IMR-90 (cell line): Measurements from ENCODE around the gene SNRNP200. TPM values are rescaled to one million over a fixed set of nuclear protein-coding genes. Genes with fewer than 3 reads are reported as not detected.
A peak's percentile ranks its signal among the peaks of the same experiment; 100 is the strongest.

Experiments used
- ATAC-seq: fragments of 200-7000 bp; cut with Tn5 transposase; 2 replicates; pipeline ENCODE4 v1.9.1; 2020; ENCODE audit warnings: low read depth, mild to moderate bottlenecking, moderate library complexity
- BruUV-seq: library from RNA; stranded (reverse); fragments of 400-500 nt; replicated peaks from 2 replicates; lab custom pipeline; 2021; lab: Mats Ljungman, UMichigan
- CTCF ChIA-PET: fragments of 300-600 bp; formaldehyde crosslinking; extraction: SDS; loops from one replicate; lab custom pipeline; 2021; ENCODE audit warnings: antibody characterized with exemption; lab: Yijun Ruan, JAX
- POLR2A ChIA-PET: fragments of 300-600 bp; sonication (Branson Sonifier 250); formaldehyde crosslinking; loops from one replicate; lab custom pipeline; 2022; ENCODE audit warnings: antibody characterized with exemption; ENCODE audit not compliant: unreplicated experiment; lab: Charles Lee
- DNase-seq: peaks from one replicate; pipeline ENCODE4 v3.0.0; 2013
- H2AFZ ChIP-seq: replicated peaks from 2 replicates; pipeline ENCODE3; 2013; ENCODE audit warnings: low read length, mild to moderate bottlenecking; ENCODE audit not compliant: poor library complexity
- H2AK5ac ChIP-seq: 2 replicates; pipeline ENCODE4 v1.6.1; 2013; ENCODE audit warnings: low read depth, low read length, inconsistent platforms
- H2AK9ac ChIP-seq: replicated peaks from 2 replicates; pipeline ENCODE3; 2013; ENCODE audit warnings: mild to moderate bottlenecking, low read depth, low read length, moderate library complexity; ENCODE audit not compliant: poor library complexity
- H2BK120ac ChIP-seq: 2 replicates; pipeline ENCODE4 v1.6.1; 2013; ENCODE audit warnings: low read depth, low read length, inconsistent platforms
- H2BK15ac ChIP-seq: 3 replicates; pipeline ENCODE4 v1.6.1; 2013; ENCODE audit warnings: low read depth, low read length, inconsistent platforms
- H2BK20ac ChIP-seq: 2 replicates; pipeline ENCODE4 v1.6.1; 2013; ENCODE audit warnings: low read depth, mild to moderate bottlenecking, inconsistent platforms, low read length, moderate library complexity
- H2BK5ac ChIP-seq: 2 replicates; pipeline ENCODE4 v1.6.1; 2013; ENCODE audit warnings: mild to moderate bottlenecking, low read depth, low read length, inconsistent platforms; ENCODE audit not compliant: poor library complexity, severe bottlenecking
- H3K14ac ChIP-seq: replicated peaks from 2 replicates; pipeline ENCODE4 v1.6.1; 2013; ENCODE audit warnings: low read depth, low read length, inconsistent platforms
- H3K18ac ChIP-seq: 2 replicates; pipeline ENCODE4 v1.6.1; 2013; ENCODE audit warnings: low read depth, low read length, control low read depth
- H3K23ac ChIP-seq: 2 replicates; pipeline ENCODE4 v1.6.1; 2013; ENCODE audit warnings: low read depth, low read length, inconsistent platforms
- H3K27ac ChIP-seq: 2 replicates; pipeline ENCODE4 v1.5.1; 2013; ENCODE audit warnings: mild to moderate bottlenecking, control low read depth, low read length; ENCODE audit not compliant: insufficient read depth
- H3K27me3 ChIP-seq: 2 replicates; pipeline ENCODE4 v1.6.1; 2013; ENCODE audit warnings: low read length; ENCODE audit not compliant: control insufficient read depth, insufficient read depth
- H3K36me3 ChIP-seq: 2 replicates; pipeline ENCODE4 v1.6.1; 2013; ENCODE audit warnings: low read length, mixed read lengths; ENCODE audit not compliant: control insufficient read depth, insufficient read depth
- H3K4ac ChIP-seq: 2 replicates; pipeline ENCODE4 v1.6.1; 2013; ENCODE audit warnings: low read depth, low read length, inconsistent platforms
- H3K4me1 ChIP-seq: 2 replicates; pipeline ENCODE4 v1.6.1; 2013; ENCODE audit warnings: low read length, mixed read lengths; ENCODE audit not compliant: control insufficient read depth, insufficient read depth
- H3K4me2 ChIP-seq: 2 replicates; pipeline ENCODE4 v1.6.1; 2013; ENCODE audit warnings: low read depth, mild to moderate bottlenecking, control low read depth, low read length, moderate library complexity
- H3K4me3 ChIP-seq: 2 replicates; pipeline ENCODE4 v1.5.1; 2013; ENCODE audit warnings: low read depth, mild to moderate bottlenecking, control low read depth, low read length, moderate library complexity; ENCODE audit not compliant: insufficient read depth
- H3K56ac ChIP-seq: 2 replicates; pipeline ENCODE4 v1.6.1; 2013; ENCODE audit warnings: low read length, inconsistent platforms; ENCODE audit not compliant: insufficient read depth; ENCODE audit errors: extremely low read depth
- H3K79me1 ChIP-seq, 2 experiments: 2 replicates each; pipeline ENCODE4 v1.6.1; 2013; ENCODE audit warnings: low read length in 2 of 2, inconsistent platforms in 1 of 2, low read depth in 1 of 2
- H3K9ac ChIP-seq: 2 replicates; pipeline ENCODE4 v1.6.1; 2013; ENCODE audit warnings: low read depth, low read length, control low read depth
- H3K9me1 ChIP-seq: 2 replicates; pipeline ENCODE4 v1.6.1; 2013; ENCODE audit warnings: low read length, inconsistent platforms; ENCODE audit not compliant: insufficient read depth
- H3K9me3 ChIP-seq: 2 replicates; pipeline ENCODE4 v1.6.1; 2013; ENCODE audit warnings: low read length; ENCODE audit not compliant: control insufficient read depth, insufficient read depth
- H4K20me1 ChIP-seq: 2 replicates; pipeline ENCODE4 v1.6.1; 2013; ENCODE audit warnings: low read length, inconsistent platforms; ENCODE audit not compliant: insufficient read depth
- H4K5ac ChIP-seq: 2 replicates; pipeline ENCODE4 v1.6.1; 2013; ENCODE audit warnings: mild to moderate bottlenecking, low read depth, low read length, control low read depth
- H4K8ac ChIP-seq, 2 experiments: 2 replicates each; pipeline ENCODE4 v1.6.1; 2013; ENCODE audit warnings: low read depth in 2 of 2, low read length in 2 of 2, control low read depth in 1 of 2, inconsistent platforms in 1 of 2
- H4K91ac ChIP-seq: 2 replicates; pipeline ENCODE4 v1.6.1; 2013; ENCODE audit warnings: low read depth, low read length, inconsistent platforms; ENCODE audit not compliant: insufficient read depth
- BHLHE40 ChIP-seq: fragments of 150-350 bp; IDR thresholded peaks from 2 replicates; pipeline ENCODE4 v1.6.1; 2016; ENCODE audit warnings: mild to moderate bottlenecking, low read depth, low read length
- CEBPB ChIP-seq: IDR thresholded peaks from 2 replicates; pipeline ENCODE4 v1.6.1; 2012; ENCODE audit warnings: low read depth, low read length, improper control_type of control experiment
- CHD1 ChIP-seq: IDR thresholded peaks from 2 replicates; pipeline ENCODE4 v1.6.1; 2012; ENCODE audit warnings: low read depth, low read length, improper control_type of control experiment
- FOS ChIP-seq: fragments of 150-350 bp; IDR thresholded peaks from 2 replicates; pipeline ENCODE4 v1.6.1; 2016; ENCODE audit warnings: low read depth, low read length
- MAFK ChIP-seq: IDR thresholded peaks from 2 replicates; pipeline ENCODE4 v1.6.1; 2012; ENCODE audit warnings: low read depth, low read length, improper control_type of control experiment
- MAZ ChIP-seq: IDR thresholded peaks from 2 replicates; pipeline ENCODE4 v1.6.1; 2012; ENCODE audit warnings: low read depth, mild to moderate bottlenecking, low read length, improper control_type of control experiment, moderate library complexity, borderline replicate concordance
- MXI1 ChIP-seq: IDR thresholded peaks from 2 replicates; pipeline ENCODE4 v1.6.1; 2012; ENCODE audit warnings: low read depth, mild to moderate bottlenecking, low read length, moderate library complexity, borderline replicate concordance
- NFE2L2 ChIP-seq: fragments of 150-350 bp; IDR thresholded peaks from 2 replicates; pipeline ENCODE4 v1.6.1; 2016; ENCODE audit warnings: low read depth, mild to moderate bottlenecking, low read length
- POLR2A ChIP-seq: IDR thresholded peaks from 2 replicates; pipeline ENCODE4 v1.6.1; 2012; ENCODE audit warnings: mild to moderate bottlenecking, low read depth, low read length
- RCOR1 ChIP-seq: IDR thresholded peaks from 2 replicates; pipeline ENCODE4 v1.6.1; 2012; ENCODE audit warnings: mild to moderate bottlenecking, low read length, improper control_type of control experiment; ENCODE audit not compliant: insufficient replicate concordance
- RFX5 ChIP-seq: IDR thresholded peaks from 2 replicates; pipeline ENCODE4 v1.8.0; 2012; ENCODE audit warnings: low read depth, mild to moderate bottlenecking, low read length, moderate library complexity
- SMC3 ChIP-seq: fragments of 150-350 bp; IDR thresholded peaks from 2 replicates; pipeline ENCODE4 v1.6.1; 2016; ENCODE audit warnings: low read depth, mild to moderate bottlenecking, antibody characterized with exemption, low read length, moderate library complexity
- WGBS, 2 experiments: methylation state at CpG; one replicate each; pipeline versions ENCODE4 v1.1.5 to v1.1.7; 2013; ENCODE audit warnings: missing lambda C conversion rate in 2 of 2; ENCODE audit not compliant: insufficient read length in 1 of 2; ENCODE audit errors: extremely low coverage in 2 of 2; 5-methylcytosine and 5-hydroxymethylcytosine counted together
- dilution Hi-C: fragments of 300-500 bp; cut with HindIII; formaldehyde crosslinking; loops from one replicate; pipeline ENCODE4 v1.14.3; 2018; ENCODE audit warnings: low sequenced_read_pairs; ENCODE audit not compliant: unreplicated experiment
- in situ Hi-C: fragments of 300-500 bp; cut with MboI; formaldehyde crosslinking; loops from 3 replicates; pipeline ENCODE4 v1.14.3; 2019; ENCODE audit warnings: low sequenced_read_pairs, inconsistent platforms, mixed read lengths
- intact Hi-C: fragments of 100-400 bp; cut with micrococcal nuclease; formaldehyde crosslinking; loops from 2 replicates; pipeline ENCODE4 v1.10.0; 2022
- polyA plus RNA-seq, 3 experiments: library from polyadenylated mRNA; depleted of rRNA; stranded (reverse); fragments of >200 nt; gene quantifications; 2 replicates each; pipeline ENCODE4 v1.2.3, GENCODE V29; 2012; ENCODE audit warnings: low replicate concordance in 1 of 3
- total RNA-seq: library from RNA; depleted of rRNA; stranded (reverse); fragments of >200 nt; gene quantifications from 2 replicates; pipeline ENCODE4 v1.2.3, GENCODE V29; 2012
- TF ChIP-seq, protein P1 (sequence below): conservative IDR thresholded peaks from 2 replicates; pipeline ENCODE4 v1.5.1; 2012; ENCODE audit warnings: mild to moderate bottlenecking, low read depth, low read length, improper control_type of control experiment
- TF ChIP-seq, protein P2 (sequence below): fragments of 150-350 bp; IDR thresholded peaks from 2 replicates; pipeline ENCODE4 v1.6.1; 2016; ENCODE audit warnings: low read depth, mild to moderate bottlenecking, low read length, moderate library complexity, borderline replicate concordance

Gene SNRNP200
- total and polyA plus RNA-seq, 2 of the 4 experiments (the other 2 are of a cell fraction): 44.1 to 108 TPM

DNA sequence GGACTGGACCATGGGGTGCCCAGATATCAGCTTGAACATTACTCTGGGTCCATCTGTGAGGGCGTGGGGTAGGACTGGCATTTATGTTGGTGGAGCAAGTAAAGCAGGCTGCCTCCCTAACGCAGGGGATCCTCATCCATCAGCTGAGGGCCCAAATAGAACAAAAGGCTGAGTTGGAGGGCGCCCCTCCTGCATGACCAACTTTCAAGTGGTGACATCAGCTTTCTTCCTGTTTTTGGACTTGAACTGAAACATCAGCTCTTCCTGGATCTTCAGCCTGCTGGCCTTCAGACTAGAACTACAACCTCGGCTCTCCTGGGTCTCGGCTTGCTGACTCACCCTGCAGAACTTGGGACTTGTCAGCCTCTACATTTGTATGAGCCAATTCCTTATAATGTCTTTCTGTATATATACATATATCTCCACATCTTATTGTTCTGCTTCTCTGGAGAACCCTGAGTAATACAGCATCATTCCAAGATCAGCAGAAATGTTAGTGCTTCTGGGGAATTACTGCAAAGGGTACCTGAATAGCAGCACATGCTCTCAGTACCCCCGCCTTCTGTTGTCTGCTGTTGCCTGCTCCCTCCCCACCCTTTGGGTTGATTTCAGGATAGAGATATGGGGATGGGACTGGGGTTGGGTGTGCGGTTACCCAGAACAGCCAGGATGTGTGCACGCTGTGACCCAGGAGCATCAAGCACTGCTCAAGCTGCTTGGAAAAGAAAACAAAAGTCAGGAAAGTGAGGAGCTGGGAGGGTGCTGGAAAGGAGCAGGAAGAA is 59.5 kb downstream of the SNRNP200 start:
- no TSS peak for BruUV-seq
- CTCF ChIA-PET: interaction anchor here (1.2 kb wide), 1 partner anchor 71 kb away, joined by 3 read pairs; no protein-coding TSS in a partner anchor
- TF ChIP-seq BHLHE40 (no peak), CHD1 (no peak), MAZ (no peak), POLR2A (no peak), RCOR1 (no peak), RFX5 (no peak), NFE2L2 (no peak), MAFK (no peak), MXI1 (no peak), SMC3 (no peak), FOS (no peak), CEBPB (no peak)
- TF ChIP-seq, protein P1, sequence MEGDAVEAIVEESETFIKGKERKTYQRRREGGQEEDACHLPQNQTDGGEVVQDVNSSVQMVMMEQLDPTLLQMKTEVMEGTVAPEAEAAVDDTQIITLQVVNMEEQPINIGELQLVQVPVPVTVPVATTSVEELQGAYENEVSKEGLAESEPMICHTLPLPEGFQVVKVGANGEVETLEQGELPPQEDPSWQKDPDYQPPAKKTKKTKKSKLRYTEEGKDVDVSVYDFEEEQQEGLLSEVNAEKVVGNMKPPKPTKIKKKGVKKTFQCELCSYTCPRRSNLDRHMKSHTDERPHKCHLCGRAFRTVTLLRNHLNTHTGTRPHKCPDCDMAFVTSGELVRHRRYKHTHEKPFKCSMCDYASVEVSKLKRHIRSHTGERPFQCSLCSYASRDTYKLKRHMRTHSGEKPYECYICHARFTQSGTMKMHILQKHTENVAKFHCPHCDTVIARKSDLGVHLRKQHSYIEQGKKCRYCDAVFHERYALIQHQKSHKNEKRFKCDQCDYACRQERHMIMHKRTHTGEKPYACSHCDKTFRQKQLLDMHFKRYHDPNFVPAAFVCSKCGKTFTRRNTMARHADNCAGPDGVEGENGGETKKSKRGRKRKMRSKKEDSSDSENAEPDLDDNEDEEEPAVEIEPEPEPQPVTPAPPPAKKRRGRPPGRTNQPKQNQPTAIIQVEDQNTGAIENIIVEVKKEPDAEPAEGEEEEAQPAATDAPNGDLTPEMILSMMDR: no peak
- TF ChIP-seq, protein P2, sequence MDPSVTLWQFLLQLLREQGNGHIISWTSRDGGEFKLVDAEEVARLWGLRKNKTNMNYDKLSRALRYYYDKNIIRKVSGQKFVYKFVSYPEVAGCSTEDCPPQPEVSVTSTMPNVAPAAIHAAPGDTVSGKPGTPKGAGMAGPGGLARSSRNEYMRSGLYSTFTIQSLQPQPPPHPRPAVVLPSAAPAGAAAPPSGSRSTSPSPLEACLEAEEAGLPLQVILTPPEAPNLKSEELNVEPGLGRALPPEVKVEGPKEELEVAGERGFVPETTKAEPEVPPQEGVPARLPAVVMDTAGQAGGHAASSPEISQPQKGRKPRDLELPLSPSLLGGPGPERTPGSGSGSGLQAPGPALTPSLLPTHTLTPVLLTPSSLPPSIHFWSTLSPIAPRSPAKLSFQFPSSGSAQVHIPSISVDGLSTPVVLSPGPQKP: no peak

More for the DNA sequence above, 59.5 kb downstream of the SNRNP200 start:
- ATAC-seq (no peak), DNase-seq (peak; percentile 53)
- intact Hi-C loops: no loop called here
- 100% methylated on average over 1 of the region's 8 CpGs; no CpG with 5 or more reads in 1 of the 2 experiments for WGBS, 2 experiments
- Histone ChIP-seq H3K4me3 (no peak overlapping the region), H2AK9ac (no peak overlapping the region), H3K27ac (no peak overlapping the region), H3K9me3 (peaks cover 2% of the 10 kb centered on the region; the same call in 1 of the 2 replicates), H2BK20ac (no peak overlapping the region), H3K36me3 (peaks cover 1% of the 10 kb centered on the region; the same call in 1 of the 2 replicates), H3K23ac (no peak overlapping the region), H2AFZ (no peak overlapping the region), H3K4ac (peak overlapping the region; percentile 24; the same call in 1 of the 2 replicates), H3K56ac (no peak overlapping the region), H2BK15ac (no peak overlapping the region), H3K9ac (no peak overlapping the region), H4K8ac (no peak overlapping the region), H2AK5ac (0 out of 2 replicates have a peak overlapping the region, but pooled peaks have one; percentile 51), H3K14ac (no peak overlapping the region), H4K5ac (no peak overlapping the region), H4K20me1 (no peaks in the 10 kb centered on the region), H2BK120ac (no peak overlapping the region), H2BK5ac (no peak overlapping the region), H3K18ac (no peak overlapping the region), H4K91ac (no peak overlapping the region), H3K9me1 (peaks cover 28% of the 10 kb centered on the region), H3K4me1 (peaks cover 8% of the 10 kb centered on the region), H3K4me2 (no peak overlapping the region), H3K27me3 (no peaks in the 10 kb centered on the region), H3K79me1 (peaks cover 5 to 17% of the 10 kb centered on the region in 2 experiments; a peak in 3 of 4 replicates)
- dilution Hi-C loops: no loop called here
- POLR2A ChIA-PET: no interaction called here
- in situ Hi-C loops: no loop called here
